ENCODE results near the gene PROC.

The PROC gene

GRCh38 chr2:127428057-127428814 lies 10.0 kb downstream of the PROC start:
- Histone ChIP-seq H3K4me1 (ENCODE audit: control insufficient read depth in 1 of 2, insufficient read depth in 1 of 2, low read depth in 1 of 2, low read length in 1 of 2) (peaks cover 4 to 6% of the 10 kb centered on the region in 2 experiments), H3K27ac (no peak overlapping the region), H3K27me3 (peaks cover 15% of the 10 kb centered on the region), H3K9me3 (no peaks in the 10 kb centered on the region), H3K36me3 (no peaks in the 10 kb centered on the region), H3K4me3 (ENCODE audit: low read depth in 1 of 2, low read length in 1 of 2) (no peak overlapping the region)
- no peak for TF ChIP-seq CTCF (IDR thresholded peaks at IDR 0.05)

DNA sequence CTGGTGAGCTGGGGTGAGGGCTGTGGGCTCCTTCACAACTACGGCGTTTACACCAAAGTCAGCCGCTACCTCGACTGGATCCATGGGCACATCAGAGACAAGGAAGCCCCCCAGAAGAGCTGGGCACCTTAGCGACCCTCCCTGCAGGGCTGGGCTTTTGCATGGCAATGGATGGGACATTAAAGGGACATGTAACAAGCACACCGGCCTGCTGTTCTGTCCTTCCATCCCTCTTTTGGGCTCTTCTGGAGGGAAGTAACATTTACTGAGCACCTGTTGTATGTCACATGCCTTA lies 10.5 kb downstream of the PROC start:
- Histone ChIP-seq H3K36me3 (no peaks in the 10 kb centered on the region), H3K9me3 (no peaks in the 10 kb centered on the region), H3K27me3 (peaks cover 10% of the 10 kb centered on the region), H3K27ac (no peak overlapping the region), H3K4me3 (ENCODE audit: low read depth in 1 of 2, low read length in 1 of 2) (no peak overlapping the region), H3K4me1 (ENCODE audit: control insufficient read depth in 1 of 2, insufficient read depth in 1 of 2, low read depth in 1 of 2, low read length in 1 of 2) (peaks cover 0 to under 1% of the 10 kb centered on the region in 2 experiments)
- no peak for TF ChIP-seq CTCF (IDR thresholded peaks at IDR 0.05)

DNA sequence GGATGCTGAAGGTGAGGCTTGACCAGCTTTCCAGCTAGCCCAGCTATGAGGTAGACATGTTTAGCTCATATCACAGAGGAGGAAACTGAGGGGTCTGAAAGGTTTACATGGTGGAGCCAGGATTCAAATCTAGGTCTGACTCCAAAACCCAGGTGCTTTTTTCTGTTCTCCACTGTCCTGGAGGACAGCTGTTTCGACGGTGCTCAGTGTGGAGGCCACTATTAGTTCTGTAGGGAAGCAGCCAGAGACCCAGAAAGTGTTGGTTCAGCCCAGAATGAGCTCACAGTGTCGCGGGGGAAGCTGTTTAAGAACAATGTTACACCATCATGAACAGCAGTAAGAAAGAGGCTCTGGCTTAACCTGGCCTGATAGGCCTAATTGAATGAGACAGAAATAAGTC lies 11.1 kb downstream of the PROC start:
- Histone ChIP-seq H3K27ac (no peak overlapping the region), H3K27me3 (peaks cover 5% of the 10 kb centered on the region), H3K36me3 (no peaks in the 10 kb centered on the region), H3K4me3 (ENCODE audit: low read depth in 1 of 2, low read length in 1 of 2) (no peak overlapping the region), H3K9me3 (no peaks in the 10 kb centered on the region), H3K4me1 (ENCODE audit: control insufficient read depth in 1 of 2, insufficient read depth in 1 of 2, low read depth in 1 of 2, low read length in 1 of 2) (no peaks in the 10 kb centered on the region)
- TF ChIP-seq CTCF (IDR thresholded peaks at IDR 0.05) = no peak

DNA sequence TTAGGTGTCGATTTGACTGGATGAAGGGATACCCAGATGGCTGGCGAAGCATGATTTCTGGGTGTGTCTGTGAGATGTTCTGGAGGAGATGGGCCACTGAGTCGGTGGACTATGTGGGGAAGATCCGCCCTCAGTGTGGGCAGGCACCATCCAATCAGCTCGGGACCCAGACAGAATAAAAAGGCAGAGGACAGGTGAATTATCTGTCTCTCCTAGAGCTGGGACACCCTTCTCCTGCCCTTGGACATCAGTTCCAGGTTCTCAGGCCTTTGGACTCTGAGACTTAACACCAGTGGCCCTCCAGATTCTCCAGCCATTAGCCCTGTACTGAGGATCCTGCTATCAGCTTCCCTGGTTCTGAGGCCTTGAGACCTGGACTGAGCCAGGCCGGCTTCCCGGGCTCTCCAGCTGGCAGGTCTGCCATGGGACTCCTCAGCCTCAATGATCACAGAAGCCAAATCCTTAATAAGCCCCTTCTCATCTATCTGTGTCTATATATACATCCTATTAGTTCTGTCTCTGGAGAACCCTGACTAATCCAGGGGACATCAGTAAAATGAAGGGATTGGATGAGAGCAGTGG lies 11.7 kb downstream of the PROC start:
- Histone ChIP-seq H3K4me1 (ENCODE audit: control insufficient read depth in 1 of 2, insufficient read depth in 1 of 2, low read depth in 1 of 2, low read length in 1 of 2) (no peaks in the 10 kb centered on the region), H3K4me3 (ENCODE audit: low read depth in 1 of 2, low read length in 1 of 2) (no peak overlapping the region), H3K36me3 (no peaks in the 10 kb centered on the region), H3K27me3 (no peaks in the 10 kb centered on the region), H3K9me3 (no peaks in the 10 kb centered on the region), H3K27ac (no peak overlapping the region)
- TF ChIP-seq CTCF (IDR thresholded peaks at IDR 0.05) = no peak

DNA sequence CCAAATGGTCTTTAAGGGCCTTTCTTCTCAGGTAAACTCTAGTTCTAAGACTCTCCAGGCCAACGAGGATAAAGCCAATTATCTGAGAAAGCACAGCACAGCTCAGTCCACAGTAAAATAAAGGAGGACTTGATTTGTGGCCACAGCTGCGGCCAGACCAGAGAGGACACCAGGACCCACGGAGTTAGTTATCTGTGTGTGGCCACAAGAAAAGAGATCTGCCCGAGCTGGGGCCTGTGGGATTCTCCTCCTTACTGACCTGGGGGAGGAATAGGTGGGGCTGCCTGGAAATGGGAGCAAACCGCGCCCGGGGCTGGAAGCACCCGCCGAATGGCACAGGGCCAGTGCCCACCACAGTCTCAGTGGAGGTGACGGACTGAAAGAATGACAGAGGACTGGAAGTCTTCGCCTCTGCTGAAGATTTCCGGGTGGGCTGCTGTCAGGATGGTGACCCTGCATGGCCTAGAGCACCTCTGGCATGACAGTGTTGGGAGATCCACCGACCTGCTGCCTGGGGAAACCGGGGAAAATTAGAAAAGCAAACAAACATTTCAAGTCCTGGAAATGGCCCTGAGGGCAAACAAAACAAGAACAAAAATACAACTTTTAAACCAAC lies 13.3 kb downstream of the PROC start:
- H3K9me3 ChIP-seq = no peaks in the 10 kb centered on the region
- H3K36me3 ChIP-seq = no peaks in the 10 kb centered on the region
- TF ChIP-seq CTCF (IDR thresholded peaks at IDR 0.05) = no peak
- H3K27ac ChIP-seq = no peak overlapping the region
- H3K27me3 ChIP-seq = no peaks in the 10 kb centered on the region
- H3K4me1 ChIP-seq (ENCODE audit: control insufficient read depth in 1 of 2, insufficient read depth in 1 of 2, low read depth in 1 of 2, low read length in 1 of 2) = no peaks in the 10 kb centered on the region
- H3K4me3 ChIP-seq (ENCODE audit: low read depth in 1 of 2, low read length in 1 of 2) = no peak overlapping the region
